ENCODE results near the gene PRDM16.

The PRDM16 gene

GRCh38 chr1:3070644-3071564 lies 1.9 kb downstream of the PRDM16 start:
- DNase-seq: no peak

GRCh38 chr1:3071565-3072390 lies 2.8 kb downstream of the PRDM16 start:
- DNase-seq: no peak

GRCh38 chr1:3072391-3073185 lies 3.6 kb downstream of the PRDM16 start:
- DNase-seq: no peak

GRCh38 chr1:3073186-3073488 lies 4.1 kb downstream of the PRDM16 start:
- no peak for DNase-seq

GRCh38 chr1:3073489-3074296 lies 4.7 kb downstream of the PRDM16 start:
- DNase-seq: no peak

- no peak for DNase-seq
Measured at GRCh38 chr1:3074297-3074741, 5.3 kb downstream of the PRDM16 start.

GRCh38 chr1:3074800-3075199 lies 5.8 kb downstream of the PRDM16 start:
- DNase-seq: no peak

- no peak for DNase-seq
Measured at GRCh38 chr1:3075666-3076362, 6.8 kb downstream of the PRDM16 start.

GRCh38 chr1:3076363-3076740 lies 7.3 kb downstream of the PRDM16 start:
- DNase-seq: no peak

DNA sequence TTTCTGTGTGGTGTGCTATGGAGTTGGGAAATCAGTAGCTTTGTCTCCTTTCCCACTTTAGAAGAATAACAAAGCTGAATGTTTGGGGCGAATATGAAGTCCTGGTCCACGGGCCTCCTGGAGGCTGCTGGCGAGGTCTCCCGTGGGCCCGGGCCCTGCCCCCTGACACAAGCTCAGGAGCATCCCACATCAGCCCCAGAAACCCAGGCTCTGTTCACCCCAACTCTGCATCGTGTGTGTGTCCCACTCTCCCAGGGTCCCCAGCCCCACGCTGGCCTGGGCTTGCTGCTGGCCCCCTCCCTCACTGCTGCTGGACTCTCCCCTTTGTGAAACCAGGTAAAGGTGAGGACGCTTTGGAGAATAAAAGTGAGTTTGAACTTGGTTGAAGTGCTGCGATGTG lies 8.1 kb downstream of the PRDM16 start:
- no peak for DNase-seq

- no peak for DNase-seq
Measured at GRCh38 chr1:3077561-3077960, 8.6 kb downstream of the PRDM16 start.

GRCh38 chr1:3078430-3078861 lies 9.4 kb downstream of the PRDM16 start:
- DNase-seq: no peak

GRCh38 chr1:3078871-3079270 lies 9.9 kb downstream of the PRDM16 start:
- no peak for DNase-seq

- DNase-seq: no peak
Measured at GRCh38 chr1:3079381-3080052, 10.5 kb downstream of the PRDM16 start.

DNA sequence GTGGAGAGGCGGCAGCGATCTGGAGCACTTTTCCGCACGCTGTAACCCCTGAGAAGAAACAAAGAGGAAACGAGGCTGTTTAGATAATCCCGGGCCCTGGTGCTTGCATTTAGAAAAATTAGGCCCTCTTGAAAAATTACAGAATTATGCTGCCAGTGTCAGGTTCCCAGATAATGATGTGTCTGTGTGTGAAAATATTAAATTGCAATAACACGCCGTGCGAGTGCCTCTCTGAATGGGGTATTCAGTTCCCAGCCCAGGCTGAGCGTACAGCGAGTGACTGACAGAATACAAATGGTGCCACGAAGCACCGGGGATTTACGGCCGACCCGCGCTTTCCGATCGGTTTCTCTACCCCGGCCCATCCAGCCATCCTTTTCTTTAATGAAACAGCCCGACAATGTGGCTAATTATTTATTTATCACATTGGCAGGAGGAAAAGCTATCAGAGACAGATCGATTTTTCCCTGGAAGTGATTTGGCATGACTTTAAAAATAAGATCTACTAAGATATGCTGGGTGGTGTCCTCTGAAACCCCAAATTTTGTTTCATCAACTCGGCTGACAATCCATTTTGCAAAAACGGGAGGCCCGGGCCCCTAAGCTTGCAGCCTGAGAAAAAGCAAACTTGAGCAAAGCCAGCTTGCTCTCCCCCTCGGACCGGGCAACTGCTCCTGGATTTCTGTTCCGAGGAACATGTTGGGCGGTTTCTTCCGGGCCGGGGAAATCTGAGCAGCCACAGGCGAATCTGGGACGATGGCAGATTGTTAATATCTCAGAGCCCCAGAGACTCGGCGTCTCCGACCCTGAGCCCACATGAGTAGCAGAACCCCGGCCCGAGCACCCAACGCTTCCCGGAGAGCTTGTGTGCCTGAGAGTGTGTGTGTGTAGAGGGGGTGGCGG lies 11.3 kb downstream of the PRDM16 start:
- DNase-seq: no peak

DNA sequence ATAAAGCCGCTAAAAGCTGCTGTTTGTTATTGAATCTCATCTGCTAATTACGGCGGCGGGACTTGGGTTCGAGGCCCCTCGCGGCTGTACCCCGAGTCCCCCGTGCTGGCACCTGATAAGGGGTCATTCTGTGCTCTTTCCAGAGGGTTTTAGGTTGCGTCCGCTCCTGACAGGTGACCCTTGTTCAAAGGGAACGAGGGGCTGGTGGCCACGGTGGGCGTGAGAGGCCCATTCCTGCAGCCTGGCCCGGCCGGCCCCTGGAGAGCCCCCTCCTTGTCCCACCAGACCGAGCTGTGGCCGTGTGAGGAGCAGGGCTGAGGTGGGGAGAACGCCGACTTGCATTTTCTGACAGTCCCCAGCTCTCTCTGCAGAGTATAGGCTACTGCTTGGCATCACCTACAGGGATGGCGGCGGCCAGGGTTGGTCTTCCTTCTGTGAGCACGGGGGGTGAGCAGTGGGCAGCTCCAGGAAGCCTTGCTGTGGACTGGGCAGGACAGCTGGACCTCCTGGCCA lies 12.2 kb downstream of the PRDM16 start:
- no peak for DNase-seq

- no peak for DNase-seq
Measured at GRCh38 chr1:3082051-3082450, 13.0 kb downstream of the PRDM16 start.

DNA sequence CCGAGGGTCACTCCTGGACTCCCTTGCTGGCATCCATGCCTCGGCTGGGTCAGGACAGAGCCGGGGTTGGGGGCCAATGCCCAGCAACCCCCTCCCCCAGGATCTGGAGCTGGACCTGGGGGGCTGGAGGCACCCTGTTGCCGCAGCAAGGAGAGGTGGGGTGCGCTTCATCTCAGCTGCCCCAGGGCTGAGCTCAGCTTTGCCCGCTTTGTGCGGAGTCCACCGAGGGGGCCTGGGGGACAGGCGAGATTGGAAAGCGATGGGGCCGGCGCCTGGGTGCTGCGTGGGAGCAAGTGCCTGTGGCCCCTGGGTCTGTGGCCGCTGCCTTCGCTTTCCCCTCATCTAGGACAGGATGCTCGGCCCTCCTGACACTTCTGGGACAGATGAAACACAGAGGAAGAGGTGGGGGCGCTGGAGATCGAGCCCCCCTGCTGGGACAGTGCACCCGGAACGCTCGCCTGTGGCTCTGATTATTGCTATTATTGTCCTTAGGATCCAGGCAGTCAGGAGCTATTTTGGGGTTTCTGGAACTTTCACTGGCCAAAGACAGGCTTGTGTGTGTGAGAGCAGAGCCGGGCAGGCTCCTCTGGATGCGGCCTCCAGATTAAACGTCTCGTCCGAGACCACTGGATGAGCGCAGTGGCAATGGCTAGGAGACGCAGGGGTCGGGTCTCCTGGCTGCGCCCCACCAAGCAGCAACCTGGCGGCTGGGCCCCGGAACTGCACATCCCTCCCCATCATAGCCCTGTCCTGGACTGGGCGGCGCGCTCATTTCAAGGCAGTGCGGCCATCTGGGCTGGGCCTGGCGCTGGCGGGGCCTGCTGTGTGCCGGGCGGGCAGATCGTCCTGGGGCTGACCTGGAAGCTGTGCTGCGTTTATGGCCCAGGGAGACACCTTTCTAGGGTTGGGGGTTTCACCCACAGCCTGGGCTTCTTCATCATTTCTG lies 13.8 kb downstream of the PRDM16 start:
- no peak for DNase-seq

GRCh38 chr1:3084154-3084553 lies 15.2 kb downstream of the PRDM16 start:
- DNase-seq: no peak
